Measurements from ENCODE around the gene ECSIT. TPM values are rescaled to one million over a fixed set of nuclear protein-coding genes. Genes with fewer than 3 reads are reported as not detected.
A peak's percentile ranks its signal among the peaks of the same experiment; 100 is the strongest.

ECSIT gene
- polyA plus RNA-seq, 1 of the 3 experiments (the other 2 are of a cell fraction), result 43.8 TPM

DNA sequence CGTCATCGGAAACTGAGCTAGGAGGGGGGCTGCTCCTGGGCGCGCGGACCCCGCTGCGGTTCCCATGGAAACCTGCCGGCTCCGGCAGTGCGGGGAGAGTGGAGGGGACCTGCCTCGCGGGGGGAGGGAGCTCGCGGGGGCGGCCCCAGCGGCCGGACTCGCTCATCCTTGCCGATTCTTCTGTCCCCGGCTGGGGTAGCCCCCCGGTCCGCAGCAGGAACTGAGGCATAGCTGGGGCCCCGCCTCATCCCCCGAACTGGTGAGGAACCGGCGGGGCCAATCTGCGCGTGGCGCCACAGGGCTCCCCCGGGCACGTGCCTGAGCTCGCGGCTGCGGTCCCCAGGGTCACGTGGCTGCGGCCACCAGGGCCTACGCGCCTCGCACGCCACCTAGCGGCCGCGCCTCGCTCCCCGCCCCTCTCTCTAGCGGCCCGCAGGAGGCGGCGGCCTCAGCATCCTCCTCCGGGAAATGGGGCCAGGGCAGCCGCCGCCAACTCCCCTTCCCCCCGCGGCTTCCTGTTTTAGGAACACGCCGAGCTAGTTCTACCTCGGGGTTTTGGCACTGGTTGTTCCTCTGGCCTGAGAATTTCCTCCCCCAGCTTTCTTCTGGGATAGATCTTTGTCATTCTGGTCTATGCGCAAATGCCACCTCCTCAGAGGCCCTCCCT, 46.4 kb downstream of the ECSIT start:
- peak overlapping the region; percentile 88 for H3K4me2 ChIP-seq
- no peaks in the 10 kb centered on the region for H3K9me2 ChIP-seq
- H3K27ac ChIP-seq (ENCODE audit: low read depth in 2 of 2, low read length in 1 of 2), result peak overlapping the region in 1 of 2 experiments; percentile 88; a peak in 2 of 4 replicates
- POLR2A ChIA-PET, result interaction anchor here (1.0 to 2.2 kb wide), 8 partner anchors 34 to 188 kb away, joined by 3 to 10 read pairs (median 7); partner anchors contain the start of genes ECSIT, EPOR, RGL3 and SWSAP1
- peak overlapping the region; percentile 51 to 66 for H3K4me3 ChIP-seq (ENCODE audit: low read depth in 2 of 2, low read length in 1 of 2)
- H3K27me3 ChIP-seq (ENCODE audit: insufficient read depth), result peaks cover 25% of the 10 kb centered on the region; the same call in 1 of the 2 replicates
- peak overlapping the region; percentile 36 for H3K9ac ChIP-seq
- H2AFZ ChIP-seq (ENCODE audit: low read depth), result no peak overlapping the region
- CTCF ChIA-PET, result interaction anchor here (0.6 to 3.7 kb wide), 73 partner anchors 9 to 344 kb away, joined by 3 to 57 read pairs (median 4); partner anchors contain the start of genes ACP5, CCDC159, DOCK6 and EPOR
- no peaks in the 10 kb centered on the region for H3K79me2 ChIP-seq (ENCODE audit: insufficient read depth)
- H3K4me1 ChIP-seq (ENCODE audit: control insufficient read depth in 1 of 2, insufficient read depth in 2 of 2, low read depth in 1 of 2, low read length in 1 of 2), result peaks cover 0 to 19% of the 10 kb centered on the region in 2 experiments; a peak in 1 of 4 replicates
- DNase-seq, result peak; percentile 97
- WGBS (ENCODE audit: low lambda C conversion rate), result 13% methylated on average over 7 of the region's 58 CpGs
- H3K9me3 ChIP-seq, result no peaks in the 10 kb centered on the region
- no peaks in the 10 kb centered on the region for H3F3A ChIP-seq (replicated peaks; ENCODE audit: insufficient read depth)
- no peaks in the 10 kb centered on the region for H4K20me1 ChIP-seq (ENCODE audit: insufficient read depth)
- no peaks in the 10 kb centered on the region for H3K36me3 ChIP-seq (replicated peaks in 1 of 2; ENCODE audit: control insufficient read depth in 1 of 2, insufficient read depth in 2 of 2, low read length in 1 of 2)
- TF ChIP-seq SMC3 (IDR thresholded peaks at IDR 0.05; ENCODE audit: low read depth, low read length) (peak; percentile 72), MXI1 (IDR thresholded peaks at IDR 0.05; ENCODE audit: low read depth, low read length) (peak; percentile 97), RFX5 (IDR thresholded peaks at IDR 0.05; ENCODE audit: low read length) (no peak), RXRA (IDR thresholded peaks at IDR 0.05; ENCODE audit: borderline replicate concordance, low read depth) (no peak), JUND (IDR thresholded peaks at IDR 0.05) (no peak; the same call in 1 of the 2 replicates), TCF12 (IDR thresholded peaks at IDR 0.05) (no peak; the same call in 1 of the 2 replicates), GATA2 (CRISPR knock-in tag; IDR thresholded peaks at IDR 0.05) (no peak), POLR2AphosphoS5 (IDR thresholded peaks at IDR 0.05; ENCODE audit: low read depth, low read length) (no peak; the same call in 1 of the 2 replicates), MEF2A (IDR thresholded peaks at IDR 0.05; ENCODE audit: borderline replicate concordance, low read depth) (no peak), NFIC (IDR thresholded peaks at IDR 0.05; ENCODE audit: borderline replicate concordance) (no peak), FOXM1 (IDR thresholded peaks at IDR 0.05; ENCODE audit: low read depth) (no peak), FOXJ3 (CRISPR knock-in tag; IDR thresholded peaks at IDR 0.05) (no peak), TEAD4 (IDR thresholded peaks at IDR 0.05; ENCODE audit: borderline replicate concordance, insufficient read depth) (0 out of 2 replicates have a peak, but pooled peaks have one; percentile 18), RAD21 (IDR thresholded peaks at IDR 0.05; ENCODE audit: low read length) (peak; percentile 81), SIN3A (IDR thresholded peaks at IDR 0.05; ENCODE audit: borderline replicate concordance, low read depth, low read length) (no peak), YY1 (IDR thresholded peaks at IDR 0.05; ENCODE audit: low read depth) (peak; percentile 44; the same call in 1 of the 2 replicates), TAF1 (IDR thresholded peaks at IDR 0.05; ENCODE audit: borderline replicate concordance, low read depth, low read length) (no peak), FOSL2 (IDR thresholded peaks at IDR 0.05; ENCODE audit: borderline replicate concordance, low read depth) (no peak), EP300 (IDR thresholded peaks at IDR 0.05; ENCODE audit: borderline replicate concordance in 1 of 2, low read depth in 1 of 2, low read length in 1 of 2) (peak in 1 of 2 experiments; percentile 18; a peak in 1 of 4 replicates), CHD2 (IDR thresholded peaks at IDR 0.05; ENCODE audit: low read length, partially characterized antibody) (peak; percentile 65)
- TF ChIP-seq, protein P1, sequence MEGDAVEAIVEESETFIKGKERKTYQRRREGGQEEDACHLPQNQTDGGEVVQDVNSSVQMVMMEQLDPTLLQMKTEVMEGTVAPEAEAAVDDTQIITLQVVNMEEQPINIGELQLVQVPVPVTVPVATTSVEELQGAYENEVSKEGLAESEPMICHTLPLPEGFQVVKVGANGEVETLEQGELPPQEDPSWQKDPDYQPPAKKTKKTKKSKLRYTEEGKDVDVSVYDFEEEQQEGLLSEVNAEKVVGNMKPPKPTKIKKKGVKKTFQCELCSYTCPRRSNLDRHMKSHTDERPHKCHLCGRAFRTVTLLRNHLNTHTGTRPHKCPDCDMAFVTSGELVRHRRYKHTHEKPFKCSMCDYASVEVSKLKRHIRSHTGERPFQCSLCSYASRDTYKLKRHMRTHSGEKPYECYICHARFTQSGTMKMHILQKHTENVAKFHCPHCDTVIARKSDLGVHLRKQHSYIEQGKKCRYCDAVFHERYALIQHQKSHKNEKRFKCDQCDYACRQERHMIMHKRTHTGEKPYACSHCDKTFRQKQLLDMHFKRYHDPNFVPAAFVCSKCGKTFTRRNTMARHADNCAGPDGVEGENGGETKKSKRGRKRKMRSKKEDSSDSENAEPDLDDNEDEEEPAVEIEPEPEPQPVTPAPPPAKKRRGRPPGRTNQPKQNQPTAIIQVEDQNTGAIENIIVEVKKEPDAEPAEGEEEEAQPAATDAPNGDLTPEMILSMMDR (IDR thresholded peaks at IDR 0.05), result peak; percentile 81
- TF ChIP-seq, protein P2, sequence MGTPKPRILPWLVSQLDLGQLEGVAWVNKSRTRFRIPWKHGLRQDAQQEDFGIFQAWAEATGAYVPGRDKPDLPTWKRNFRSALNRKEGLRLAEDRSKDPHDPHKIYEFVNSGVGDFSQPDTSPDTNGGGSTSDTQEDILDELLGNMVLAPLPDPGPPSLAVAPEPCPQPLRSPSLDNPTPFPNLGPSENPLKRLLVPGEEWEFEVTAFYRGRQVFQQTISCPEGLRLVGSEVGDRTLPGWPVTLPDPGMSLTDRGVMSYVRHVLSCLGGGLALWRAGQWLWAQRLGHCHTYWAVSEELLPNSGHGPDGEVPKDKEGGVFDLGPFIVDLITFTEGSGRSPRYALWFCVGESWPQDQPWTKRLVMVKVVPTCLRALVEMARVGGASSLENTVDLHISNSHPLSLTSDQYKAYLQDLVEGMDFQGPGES (IDR thresholded peaks at IDR 0.05; ENCODE audit: low read depth, low read length), result no peak
- TF ChIP-seq, protein P3, sequence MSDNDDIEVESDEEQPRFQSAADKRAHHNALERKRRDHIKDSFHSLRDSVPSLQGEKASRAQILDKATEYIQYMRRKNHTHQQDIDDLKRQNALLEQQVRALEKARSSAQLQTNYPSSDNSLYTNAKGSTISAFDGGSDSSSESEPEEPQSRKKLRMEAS (IDR thresholded peaks at IDR 0.05; ENCODE audit: low read depth), result peak; percentile 98
- TF ChIP-seq, protein P4, sequence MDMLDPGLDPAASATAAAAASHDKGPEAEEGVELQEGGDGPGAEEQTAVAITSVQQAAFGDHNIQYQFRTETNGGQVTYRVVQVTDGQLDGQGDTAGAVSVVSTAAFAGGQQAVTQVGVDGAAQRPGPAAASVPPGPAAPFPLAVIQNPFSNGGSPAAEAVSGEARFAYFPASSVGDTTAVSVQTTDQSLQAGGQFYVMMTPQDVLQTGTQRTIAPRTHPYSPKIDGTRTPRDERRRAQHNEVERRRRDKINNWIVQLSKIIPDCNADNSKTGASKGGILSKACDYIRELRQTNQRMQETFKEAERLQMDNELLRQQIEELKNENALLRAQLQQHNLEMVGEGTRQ (IDR thresholded peaks at IDR 0.05; ENCODE audit: borderline replicate concordance, low read depth, low read length), result peak; percentile 89
- TF ChIP-seq, protein P5, sequence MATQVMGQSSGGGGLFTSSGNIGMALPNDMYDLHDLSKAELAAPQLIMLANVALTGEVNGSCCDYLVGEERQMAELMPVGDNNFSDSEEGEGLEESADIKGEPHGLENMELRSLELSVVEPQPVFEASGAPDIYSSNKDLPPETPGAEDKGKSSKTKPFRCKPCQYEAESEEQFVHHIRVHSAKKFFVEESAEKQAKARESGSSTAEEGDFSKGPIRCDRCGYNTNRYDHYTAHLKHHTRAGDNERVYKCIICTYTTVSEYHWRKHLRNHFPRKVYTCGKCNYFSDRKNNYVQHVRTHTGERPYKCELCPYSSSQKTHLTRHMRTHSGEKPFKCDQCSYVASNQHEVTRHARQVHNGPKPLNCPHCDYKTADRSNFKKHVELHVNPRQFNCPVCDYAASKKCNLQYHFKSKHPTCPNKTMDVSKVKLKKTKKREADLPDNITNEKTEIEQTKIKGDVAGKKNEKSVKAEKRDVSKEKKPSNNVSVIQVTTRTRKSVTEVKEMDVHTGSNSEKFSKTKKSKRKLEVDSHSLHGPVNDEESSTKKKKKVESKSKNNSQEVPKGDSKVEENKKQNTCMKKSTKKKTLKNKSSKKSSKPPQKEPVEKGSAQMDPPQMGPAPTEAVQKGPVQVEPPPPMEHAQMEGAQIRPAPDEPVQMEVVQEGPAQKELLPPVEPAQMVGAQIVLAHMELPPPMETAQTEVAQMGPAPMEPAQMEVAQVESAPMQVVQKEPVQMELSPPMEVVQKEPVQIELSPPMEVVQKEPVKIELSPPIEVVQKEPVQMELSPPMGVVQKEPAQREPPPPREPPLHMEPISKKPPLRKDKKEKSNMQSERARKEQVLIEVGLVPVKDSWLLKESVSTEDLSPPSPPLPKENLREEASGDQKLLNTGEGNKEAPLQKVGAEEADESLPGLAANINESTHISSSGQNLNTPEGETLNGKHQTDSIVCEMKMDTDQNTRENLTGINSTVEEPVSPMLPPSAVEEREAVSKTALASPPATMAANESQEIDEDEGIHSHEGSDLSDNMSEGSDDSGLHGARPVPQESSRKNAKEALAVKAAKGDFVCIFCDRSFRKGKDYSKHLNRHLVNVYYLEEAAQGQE (IDR thresholded peaks at IDR 0.05; ENCODE audit: low read depth, low read length), result peak; percentile 70

Measured in SK-N-SH (cell line).